ENCODE data around the gene ATP2B3.

ATP2B3 gene

GRCh38 chrX:153511784-153512500 lies 5.5 kb upstream of the ATP2B3 start:
- DNase-seq, result no peak

- no peak for DNase-seq
Observed at GRCh38 chrX:153512501-153512893, 4.9 kb upstream of the ATP2B3 start.

GRCh38 chrX:153513265-153513664 lies 4.2 kb upstream of the ATP2B3 start:
- no peak for DNase-seq

GRCh38 chrX:153514259-153514658 lies 3.2 kb upstream of the ATP2B3 start:
- no peak for DNase-seq

- no peak for DNase-seq
Observed at GRCh38 chrX:153515435-153515834, 2.0 kb upstream of the ATP2B3 start.

- DNase-seq, result no peak
Observed at GRCh38 chrX:153516073-153516472, 1.4 kb upstream of the ATP2B3 start.

GRCh38 chrX:153517946-153518834 lies 748 bp downstream of the ATP2B3 start:
- DNase-seq, result no peak

GRCh38 chrX:153519569-153520286 lies 2.3 kb downstream of the ATP2B3 start:
- no peak for DNase-seq

- DNase-seq, result no peak
Observed at GRCh38 chrX:153520287-153520917, 3.0 kb downstream of the ATP2B3 start.

- no peak for DNase-seq
Observed at GRCh38 chrX:153521034-153521433, 3.6 kb downstream of the ATP2B3 start.

GRCh38 chrX:153522259-153522658 lies 4.8 kb downstream of the ATP2B3 start:
- DNase-seq, result no peak

GRCh38 chrX:153523269-153523668 lies 5.8 kb downstream of the ATP2B3 start:
- DNase-seq, result no peak

GRCh38 chrX:153524234-153524633 lies 6.8 kb downstream of the ATP2B3 start:
- no peak for DNase-seq

- DNase-seq, result no peak
Observed at GRCh38 chrX:153525451-153525850, 8.0 kb downstream of the ATP2B3 start.

GRCh38 chrX:153526042-153526441 lies 8.6 kb downstream of the ATP2B3 start:
- DNase-seq, result no peak

- DNase-seq, result no peak
Observed at GRCh38 chrX:153526801-153527200, 9.4 kb downstream of the ATP2B3 start.

- DNase-seq, result no peak
Observed at GRCh38 chrX:153527208-153527607, 9.8 kb downstream of the ATP2B3 start.

GRCh38 chrX:153530411-153531129 lies 13.1 kb downstream of the ATP2B3 start:
- DNase-seq, result no peak

GRCh38 chrX:153533091-153533490 lies 15.6 kb downstream of the ATP2B3 start:
- no peak for DNase-seq

- no peak for DNase-seq
Observed at GRCh38 chrX:153537080-153537479, 19.6 kb downstream of the ATP2B3 start.

- no peak for DNase-seq
Observed at GRCh38 chrX:153537526-153538295, 20.3 kb downstream of the ATP2B3 start.

- DNase-seq, result no peak
Observed at GRCh38 chrX:153538424-153538823, 21.0 kb downstream of the ATP2B3 start.

Data from CD4-positive, alpha-beta T cell treated with Interferon alpha-2 for 1 hour (primary cell).